H1 (cell line): ENCODE measurements around the gene SND1. TPM values are rescaled to one million over a fixed set of nuclear protein-coding genes. Genes with fewer than 3 reads are reported as not detected.

Experiments
- CTCF ChIA-PET: fragments of 300-600 bp; sonication (Branson Sonifier 250); formaldehyde crosslinking; loops from one replicate; lab custom pipeline; 2021; ENCODE audit not compliant: partially characterized antibody; lab: Charles Lee
- POLR2A ChIA-PET: fragments of 300-600 bp; sonication (Branson Sonifier 250); formaldehyde crosslinking; loops from one replicate; lab custom pipeline; 2021; ENCODE audit warnings: inconsistent platforms; ENCODE audit not compliant: partially characterized antibody; lab: Charles Lee
- DNase-seq, 2 experiments: peaks; one replicate each; pipeline versions ENCODE4 v3.0.0 to v3.0.0-alpha.2; 2010 to 2022; ENCODE audit warnings: low spot score in 2 of 2, low read depth in 1 of 2, mixed read lengths in 1 of 2
- FAIRE-seq: peaks from 2 replicates; lab custom pipeline; 2011; peaks lifted over from hg19 to GRCh38; lab: Jason Lieb, UNC
- H2AFZ ChIP-seq: 2 replicates; pipeline ENCODE4 v1.8.1; 2012; ENCODE audit warnings: low read length, inconsistent platforms
- H2AK5ac ChIP-seq: 2 replicates; pipeline ENCODE4 v1.6.1; 2013; ENCODE audit warnings: low read depth, low read length
- H2BK120ac ChIP-seq: replicated peaks from 2 replicates; pipeline ENCODE3; 2013; ENCODE audit warnings: low read depth, low read length, inconsistent platforms
- H2BK12ac ChIP-seq: 2 replicates; pipeline ENCODE4 v1.6.1; 2013; ENCODE audit warnings: low read depth, low read length
- H2BK15ac ChIP-seq: 2 replicates; pipeline ENCODE4 v1.6.1; 2013; ENCODE audit warnings: low read length
- H2BK20ac ChIP-seq: 2 replicates; pipeline ENCODE4 v1.6.1; 2013; ENCODE audit warnings: low read length
- H2BK5ac ChIP-seq: 2 replicates; pipeline ENCODE4 v1.6.1; 2013; ENCODE audit warnings: low read depth, low read length
- H3K14ac ChIP-seq: 2 replicates; pipeline ENCODE4 v1.6.1; 2013; ENCODE audit warnings: inconsistent platforms; ENCODE audit not compliant: insufficient read length
- H3K18ac ChIP-seq: 2 replicates; pipeline ENCODE4 v1.6.1; 2013; ENCODE audit warnings: low read length; ENCODE audit errors: extremely low read depth
- H3K23ac ChIP-seq: 2 replicates; pipeline ENCODE4 v1.6.1; 2013; ENCODE audit warnings: inconsistent platforms; ENCODE audit not compliant: insufficient read length
- H3K23me2 ChIP-seq: 2 replicates; pipeline ENCODE4 v1.6.1; 2013; ENCODE audit warnings: low read depth, low read length
- H3K27ac ChIP-seq: 2 replicates; pipeline ENCODE4 v1.6.1; 2011; ENCODE audit warnings: low read depth, low read length, inconsistent platforms
- H3K27me3 ChIP-seq, 4 experiments: replicated peaks in 1 of 4; 1 replicate in 1 of 4; 2 replicates in 3 of 4; pipeline versions ENCODE4 v1.6.1 to v1.8.1; 2011 to 2013; ENCODE audit warnings: low read length in 3 of 4, mild to moderate bottlenecking in 3 of 4, inconsistent platforms in 2 of 4, mixed read lengths in 2 of 4, moderate library complexity in 1 of 4; ENCODE audit not compliant: control insufficient read depth in 3 of 4, insufficient read depth in 3 of 4; ENCODE audit errors: extremely low read depth in 1 of 4
- H3K36me3 ChIP-seq, 4 experiments: 2 replicates each; pipeline versions ENCODE4 v1.6.1 to v1.8.1; 2011 to 2013; ENCODE audit warnings: mild to moderate bottlenecking in 4 of 4, low read length in 3 of 4, moderate library complexity in 2 of 4, control low read depth in 1 of 4, inconsistent platforms in 1 of 4; ENCODE audit not compliant: insufficient read depth in 4 of 4, control insufficient read depth in 2 of 4
- H3K4ac ChIP-seq: replicated peaks from 2 replicates; pipeline ENCODE3; 2013; ENCODE audit warnings: low read length, low read depth, mixed read lengths, inconsistent platforms; ENCODE audit not compliant: insufficient read length
- H3K4me1 ChIP-seq, 4 experiments: replicated peaks in 1 of 4; 1 replicate in 1 of 4; 2 replicates in 3 of 4; pipeline versions ENCODE4 v1.6.1 to v1.8.1; 2011 to 2013; ENCODE audit warnings: low read length in 3 of 4, inconsistent platforms in 2 of 4, mixed read lengths in 1 of 4; ENCODE audit not compliant: insufficient read depth in 4 of 4, control insufficient read depth in 3 of 4
- H3K4me2 ChIP-seq, 2 experiments: 2 replicates each; pipeline versions ENCODE4 v1.6.1 to v1.8.1; 2011 to 2013; ENCODE audit warnings: low read depth in 2 of 2, low read length in 2 of 2, control low read depth in 1 of 2, inconsistent platforms in 1 of 2, mild to moderate bottlenecking in 1 of 2; ENCODE audit not compliant: insufficient read depth in 1 of 2
- H3K4me3 ChIP-seq, 4 experiments: fragments of 200-600, 300-600 bp in 1 of 4; sonication (generic), shearing (Covaris generic), sonication (Bioruptor Twin) in 1 of 4; 2 replicates each; pipeline versions ENCODE4 v1.5.1 to v1.8.1; 2011 to 2016; ENCODE audit warnings: low read length in 4 of 4, low read depth in 3 of 4, control low read depth in 2 of 4, inconsistent platforms in 2 of 4, mild to moderate bottlenecking in 2 of 4, mixed read lengths in 1 of 4, moderate library complexity in 1 of 4; ENCODE audit not compliant: insufficient read depth in 2 of 4; ENCODE audit errors: extremely low read depth in 1 of 4
- H3K56ac ChIP-seq: replicated peaks from 2 replicates; pipeline ENCODE3; 2013; ENCODE audit warnings: low read depth, mild to moderate bottlenecking, mixed read lengths, low read length, inconsistent platforms; ENCODE audit not compliant: insufficient read length
- H3K79me1 ChIP-seq: 2 replicates; pipeline ENCODE4 v1.6.1; 2013; ENCODE audit warnings: low read depth, low read length, control low read depth
- H3K79me2 ChIP-seq, 2 experiments: 2 replicates each; pipeline versions ENCODE4 v1.6.1 to v1.8.1; 2012 to 2013; ENCODE audit warnings: low read length in 2 of 2, mild to moderate bottlenecking in 2 of 2, inconsistent platforms in 1 of 2; ENCODE audit not compliant: insufficient read depth in 2 of 2, control insufficient read depth in 1 of 2
- H3K9ac ChIP-seq, 4 experiments: replicated peaks in 1 of 4; 1 replicate in 1 of 4; 2 replicates in 3 of 4; pipeline versions ENCODE4 v1.6.1 to v1.8.1; 2011 to 2013; ENCODE audit warnings: low read depth in 3 of 4, low read length in 3 of 4, control low read depth in 2 of 4, mild to moderate bottlenecking in 2 of 4, moderate library complexity in 2 of 4, inconsistent platforms in 1 of 4; ENCODE audit errors: extremely low read depth in 1 of 4
- H3K9me3 ChIP-seq, 2 experiments: 2 replicates each; pipeline versions ENCODE4 v1.6.1 to v1.8.1; 2012 to 2013; ENCODE audit warnings: mild to moderate bottlenecking in 2 of 2, moderate library complexity in 2 of 2, control low read depth in 1 of 2, inconsistent platforms in 1 of 2, low read depth in 1 of 2, low read length in 1 of 2, mixed read lengths in 1 of 2; ENCODE audit not compliant: insufficient read depth in 2 of 2
- H4K20me1 ChIP-seq, 2 experiments: replicated peaks in 1 of 2; 2 replicates each; pipeline versions ENCODE3 to v1.8.1; 2011 to 2013; ENCODE audit warnings: inconsistent platforms in 2 of 2, low read length in 2 of 2, mild to moderate bottlenecking in 1 of 2; ENCODE audit not compliant: insufficient read depth in 2 of 2, control insufficient read depth in 1 of 2
- H4K5ac ChIP-seq: 2 replicates; pipeline ENCODE4 v1.6.1; 2013; ENCODE audit warnings: low read length, low read depth, mixed read lengths, inconsistent platforms; ENCODE audit not compliant: insufficient read length
- H4K8ac ChIP-seq: 2 replicates; pipeline ENCODE4 v1.8.0; 2013; ENCODE audit warnings: mild to moderate bottlenecking, moderate library complexity, low read length, inconsistent platforms; ENCODE audit not compliant: insufficient read depth; ENCODE audit errors: extremely low read depth
- H4K91ac ChIP-seq: replicated peaks from 2 replicates; pipeline ENCODE3; 2013; ENCODE audit warnings: low read length, mixed read lengths, inconsistent platforms; ENCODE audit not compliant: insufficient read length
- CBX5 ChIP-seq: fragments of 300-800, 300-1000 bp; sonication (generic); IDR thresholded peaks from 2 replicates; pipeline ENCODE4 v1.7.1; 2016; ENCODE audit warnings: antibody characterized with exemption, low read length, low read depth
- CEBPB ChIP-seq: IDR thresholded peaks from 2 replicates; pipeline ENCODE4 v1.6.1; 2012; ENCODE audit warnings: low read depth, low read length
- CHD2 ChIP-seq: IDR thresholded peaks from 2 replicates; pipeline ENCODE4 v1.6.1; 2012; ENCODE audit warnings: low read length, improper control_type of control experiment
- EZH2 ChIP-seq: fragments of 200-600 bp; sonication (generic); IDR thresholded peaks from 2 replicates; pipeline ENCODE4 v1.7.1; 2012; ENCODE audit warnings: low read depth, mild to moderate bottlenecking, moderate library complexity, low read length, inconsistent platforms; ENCODE audit not compliant: severe bottlenecking
- FOSL1 ChIP-seq: IDR thresholded peaks from 2 replicates; pipeline ENCODE4 v1.6.1; 2011; ENCODE audit warnings: mild to moderate bottlenecking, low read depth, low read length, moderate library complexity; ENCODE audit not compliant: insufficient read depth
- POLR2AphosphoS5 ChIP-seq: IDR thresholded peaks from 2 replicates; pipeline ENCODE4 v1.6.1; 2011; ENCODE audit warnings: low read depth, low read length
- RBBP5 ChIP-seq: IDR thresholded peaks from 2 replicates; pipeline ENCODE4 v1.7.1; 2012; ENCODE audit warnings: low read depth, mild to moderate bottlenecking, inconsistent platforms, low read length, moderate library complexity, borderline replicate concordance
- RFX5 ChIP-seq: IDR thresholded peaks from 2 replicates; pipeline ENCODE4 v1.6.1; 2011; ENCODE audit warnings: low read depth, low read length, improper control_type of control experiment, borderline replicate concordance
- RNF2 ChIP-seq: fragments of 200-900, 300-1000 bp; sonication (generic); IDR thresholded peaks from 2 replicates; pipeline ENCODE4 v1.7.1; 2016; ENCODE audit warnings: borderline replicate concordance, low read depth, mild to moderate bottlenecking, antibody characterized with exemption, low read length; ENCODE audit not compliant: poor library complexity, severe bottlenecking; ENCODE audit errors: missing control alignments
- SAP30 ChIP-seq: fragments of 300-600 bp; sonication (generic); IDR thresholded peaks from 2 replicates; pipeline ENCODE4 v1.7.1; 2012; ENCODE audit warnings: low read length, moderate library complexity, mild to moderate bottlenecking, inconsistent platforms; ENCODE audit not compliant: insufficient read depth, insufficient replicate concordance
- TAF7 ChIP-seq: optimal IDR thresholded peaks from 2 replicates; pipeline ENCODE3; 2011; ENCODE audit warnings: low read depth, mild to moderate bottlenecking, inconsistent platforms, low read length, moderate library complexity, borderline replicate concordance
- TCF12 ChIP-seq: IDR thresholded peaks from 2 replicates; pipeline ENCODE4 v1.6.1; 2011; ENCODE audit warnings: low read depth, mild to moderate bottlenecking, low read length
- YY1 ChIP-seq: IDR thresholded peaks from 2 replicates; pipeline ENCODE4 v1.6.1; 2011; ENCODE audit warnings: low read depth, mild to moderate bottlenecking, low read length
- WGBS, 2 experiments: shearing (Covaris generic) in 1 of 2; methylation state at CpG; one replicate each; pipeline versions ENCODE4 v1.1.6 to v1.1.7; 2013 to 2015; ENCODE audit warnings: low lambda C conversion rate in 2 of 2, mixed read lengths in 2 of 2, inconsistent platforms in 1 of 2, low coverage in 1 of 2, missing lambda C conversion rate in 1 of 2; ENCODE audit not compliant: insufficient replicate concordance in 2 of 2, insufficient coverage in 1 of 2, insufficient read length in 1 of 2; ENCODE audit errors: extremely low coverage in 1 of 2, missing lambda C conversion rate in 1 of 2; 5-methylcytosine and 5-hydroxymethylcytosine counted together
- polyA plus RNA-seq, 7 experiments: library from polyadenylated mRNA; depleted of rRNA in 3 of 7; stranded (reverse) in 5 of 7; unstranded in 2 of 7; fragments of >200 nt in 5 of 7; fragments of 200-250 nt in 2 of 7; gene quantifications; 1 replicate in 5 of 7; 2 replicates in 1 of 7; 4 replicates in 1 of 7; pipeline versions ENCODE4 v1.2.1 to v1.2.3, GENCODE V29; 2011 to 2013; ENCODE audit warnings: missing spikeins in 2 of 7, mixed read lengths in 2 of 7
- total RNA-seq: library from RNA; stranded (reverse); fragmentation: NEBNext Ultra II Directional; extraction: Animal tissue kit (Norgen Biotek cat#: 25700); gene quantifications from 2 replicates; pipeline ENCODE4 v1.2.1, GENCODE V29; 2021

Gene SND1
- total and polyA plus RNA-seq, 2 of the 8 experiments (the other 6 are each of a cell fraction or from before 2014, with no cell fraction given), result 122 to 290 TPM

DNA sequence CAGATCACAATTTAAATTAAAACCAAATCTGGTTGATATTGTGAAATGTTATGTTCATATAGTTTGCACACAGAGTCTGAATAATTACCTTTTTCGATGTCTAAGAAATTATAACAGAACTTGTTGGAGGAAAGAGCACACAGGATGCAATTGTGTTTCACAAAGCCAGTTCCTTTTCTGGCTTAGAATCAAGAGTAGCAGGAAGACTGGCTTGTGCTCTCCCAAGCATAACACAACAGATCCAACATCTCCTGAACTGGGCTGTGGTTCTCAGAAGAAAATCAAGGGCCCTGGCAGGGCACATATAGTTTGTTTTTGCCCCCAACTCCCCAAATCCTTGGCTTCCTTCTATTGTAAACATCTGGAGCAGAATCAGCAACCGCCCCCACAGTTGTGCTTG is 316.6 kb downstream of the SND1 start:
- no peak overlapping the region for H3K18ac ChIP-seq
- ChIA-PET POLR2A (interaction anchor here (0.7 kb wide), 1 partner anchor 52 kb away, joined by 3 read pairs; no protein-coding TSS in a partner anchor), CTCF (interaction anchor here (0.7 to 4.5 kb wide), 3 partner anchors 8 to 51 kb away, joined by 3 to 21 read pairs (median 7); no protein-coding TSS in a partner anchor)
- H2BK15ac ChIP-seq, result no peak overlapping the region
- no peak overlapping the region for H2BK120ac ChIP-seq
- no peak overlapping the region for H2BK20ac ChIP-seq
- peaks cover 0 to 2% of the 10 kb centered on the region in 2 experiments; a peak in 1 of 4 replicates for H3K79me2 ChIP-seq
- no peak overlapping the region for H2BK5ac ChIP-seq
- no peak overlapping the region for H2AK5ac ChIP-seq
- no peaks in the 10 kb centered on the region; the same call in 1 of the 2 replicates for H3K79me1 ChIP-seq
- H4K91ac ChIP-seq, result no peak overlapping the region
- H4K8ac ChIP-seq, result no peak overlapping the region
- peaks cover 0 to 2% of the 10 kb centered on the region in 2 experiments for H4K20me1 ChIP-seq
- H3K14ac ChIP-seq, result no peak overlapping the region
- no peak overlapping the region for H3K9ac ChIP-seq
- H3K4me3 ChIP-seq, result no peak overlapping the region
- no peaks in the 10 kb centered on the region for H3K4me1 ChIP-seq
- no peaks in the 10 kb centered on the region for H3K36me3 ChIP-seq
- no peak for FAIRE-seq
- 97% methylated on average over 2 of the region's 2 CpGs; no CpG with 5 or more reads in 1 of the 2 experiments for WGBS, 2 experiments
- H3K23me2 ChIP-seq, result no peaks in the 10 kb centered on the region
- H2BK12ac ChIP-seq, result no peak overlapping the region
- H3K27me3 ChIP-seq, result no peaks in the 10 kb centered on the region
- no peak for DNase-seq
- no peaks in the 10 kb centered on the region for H3K9me3 ChIP-seq
- H3K56ac ChIP-seq, result no peak overlapping the region
- no peak overlapping the region for H4K5ac ChIP-seq
- H3K27ac ChIP-seq, result no peak overlapping the region
- H3K4ac ChIP-seq, result no peak overlapping the region
- H3K23ac ChIP-seq, result no peak overlapping the region
- no peak overlapping the region for H3K4me2 ChIP-seq
- H2AFZ ChIP-seq, result no peak overlapping the region
- TF ChIP-seq SAP30 (no peak), FOSL1 (no peak), CBX5 (no peak), EZH2 (no peak), CEBPB (no peak), TCF12 (no peak), RBBP5 (no peak), YY1 (no peak), RFX5 (no peak), RNF2 (no peak), TAF7 (no peak), POLR2AphosphoS5 (no peak), CHD2 (no peak)
